Lung (tissue), 12 donors: ENCODE measurements around the gene POMP. TPM values are rescaled to one million over a fixed set of nuclear protein-coding genes. Genes with fewer than 3 reads are reported as not detected.

Experiments
- ATAC-seq: fragments of 200-7000 bp; cut with Tn5 transposase; one replicate; pipeline ENCODE4 v1.9.1; 2020; ENCODE audit warnings: moderate number of reproducible peaks; ENCODE audit not compliant: insufficient read depth, low FRiP score
- DNase-seq, 3 donors: peaks; one replicate each; pipeline ENCODE4 v3.0.0-alpha.2; 2013 to 2017
- H3K27ac ChIP-seq, 2 donors: one replicate each; pipeline ENCODE4 v1.5.1; 2013; ENCODE audit warnings: mild to moderate bottlenecking in 2 of 2, moderate library complexity in 2 of 2, control low read depth in 1 of 2, inconsistent platforms in 1 of 2, low read depth in 1 of 2, low read length in 1 of 2
- H3K27me3 ChIP-seq, 3 donors: one replicate each; pipeline ENCODE4 v1.5.1; 2013; ENCODE audit warnings: low read length in 2 of 3; ENCODE audit not compliant: control insufficient read depth in 3 of 3, insufficient read depth in 3 of 3
- H3K36me3 ChIP-seq, 4 donors: one replicate each; pipeline ENCODE4 v1.5.1; 2013; ENCODE audit warnings: low read length in 4 of 4, mild to moderate bottlenecking in 1 of 4, moderate library complexity in 1 of 4; ENCODE audit not compliant: control insufficient read depth in 4 of 4, insufficient read depth in 4 of 4
- H3K4me1 ChIP-seq, 5 donors: one replicate each; pipeline ENCODE4 v1.5.1; 2013; ENCODE audit warnings: low read length in 5 of 5, mild to moderate bottlenecking in 2 of 5, moderate library complexity in 1 of 5; ENCODE audit not compliant: control insufficient read depth in 5 of 5, insufficient read depth in 5 of 5
- H3K4me3 ChIP-seq: one replicate; pipeline ENCODE4 v1.5.1; 2013; ENCODE audit warnings: mild to moderate bottlenecking, control low read depth, moderate library complexity
- H3K9ac ChIP-seq, 2 donors: one replicate each; pipeline ENCODE4 v1.5.1; 2013; ENCODE audit warnings: low read length in 2 of 2, control low read depth in 1 of 2; ENCODE audit not compliant: insufficient read depth in 1 of 2
- H3K9me3 ChIP-seq, 4 donors: one replicate each; pipeline ENCODE4 v1.5.1; 2013; ENCODE audit warnings: low read length in 3 of 4, mild to moderate bottlenecking in 1 of 4, moderate library complexity in 1 of 4; ENCODE audit not compliant: control insufficient read depth in 4 of 4, insufficient read depth in 3 of 4
- CTCF ChIP-seq: IDR thresholded peaks from 2 replicates; pipeline ENCODE4 v1.5.1; 2012; ENCODE audit warnings: mild to moderate bottlenecking; ENCODE audit errors: control extremely low read depth, extremely low read depth
- WGBS, 2 donors: extraction: QIAGEN DNeasy Blood & Tissue Kit; methylation state at CpG; one replicate each; pipeline ENCODE4 v1.1.7; 2013; 5-methylcytosine and 5-hydroxymethylcytosine counted together
- polyA plus RNA-seq, 2 donors: library from polyadenylated mRNA; stranded (reverse); fragments of 200-250 nt; gene quantifications; one replicate each; pipeline ENCODE4 v1.2.1, GENCODE V29; 2013
- total RNA-seq, 2 donors: library from RNA; depleted of rRNA in 1 of 2; stranded (reverse); fragments of >200 nt in 1 of 2; gene quantifications; one replicate each; pipeline ENCODE4 v1.2.1, GENCODE V29; 2014 to 2021
- donor health status: control.
- donor health status: control.
- donor health status: Bipolar disorder and iron deficiency.
- donor health status: healthy.
- donor health status: DM: yes; HTN: yes; CAD: no.

The POMP gene
- total and polyA plus RNA-seq, 4 donors, result 33.6 to 89.9 (median 72.8) TPM

GRCh38 chr13:28714651-28715050 is 55.7 kb downstream of the POMP start:
- H3K9me3 ChIP-seq, result no peaks in the 10 kb centered on the region
- H3K4me3 ChIP-seq, result no peak overlapping the region
- H3K4me1 ChIP-seq, result peaks cover 3 to 22% (median 7%) of the 10 kb centered on the region in 5 donors
- peaks cover 0 to 6% (median 0%) of the 10 kb centered on the region in 4 donors for H3K36me3 ChIP-seq
- TF ChIP-seq CTCF, result no peak
- 93 to 94% methylated on average over 1 of the region's 1 CpG for whole genome bisulfite sequencing, 2 donors
- no peak overlapping the region for H3K27ac ChIP-seq
- H3K27me3 ChIP-seq, result peaks cover 0 to 27% (median 23%) of the 10 kb centered on the region in 3 donors
- no peak overlapping the region for H3K9ac ChIP-seq
- DNase-seq, result no peak
- ATAC-seq, result no peak

GRCh38 chr13:28716511-28716910 is 57.6 kb downstream of the POMP start:
- peaks cover 0 to 27% (median 23%) of the 10 kb centered on the region in 3 donors for H3K27me3 ChIP-seq
- H3K27ac ChIP-seq, result peak overlapping the region in 1 of 2 donors; percentile 98
- H3K4me1 ChIP-seq, result peaks cover 0 to 22% (median 7%) of the 10 kb centered on the region in 5 donors
- ATAC-seq (no peak), DNase-seq (peak in 1 of 3 donors; percentile 2)
- no peak for TF ChIP-seq CTCF
- H3K36me3 ChIP-seq, result peaks cover 0 to 4% (median 0%) of the 10 kb centered on the region in 4 donors
- no peak overlapping the region for H3K9ac ChIP-seq
- WGBS, 2 donors, result 34 to 51% methylated on average over 8 of the region's 8 CpGs
- no peak overlapping the region for H3K4me3 ChIP-seq
- no peaks in the 10 kb centered on the region for H3K9me3 ChIP-seq

DNA sequence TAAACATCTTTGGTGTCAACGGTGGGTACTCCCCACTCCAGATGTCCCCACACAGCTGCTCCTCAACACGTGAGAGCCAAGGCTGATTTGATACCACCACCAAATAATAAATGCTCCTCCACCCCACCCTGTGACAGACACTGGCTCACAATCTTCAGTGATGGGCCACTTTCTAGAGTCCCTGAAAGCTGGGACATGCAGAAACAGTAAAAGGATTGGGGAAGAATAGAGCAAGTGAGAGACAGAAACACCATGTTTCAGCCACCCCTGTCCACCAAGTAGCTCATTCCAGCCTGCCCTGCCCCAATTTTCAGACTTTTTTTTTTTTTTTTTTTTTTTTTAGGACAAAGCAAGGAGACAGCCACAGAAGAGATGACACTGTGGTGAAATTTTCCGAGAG is 58.2 kb downstream of the POMP start:
- H3K9ac ChIP-seq, result no peak overlapping the region
- H3K4me1 ChIP-seq, result peaks cover 0 to 22% (median 7%) of the 10 kb centered on the region in 5 donors
- peaks cover 0 to 27% (median 23%) of the 10 kb centered on the region in 3 donors for H3K27me3 ChIP-seq
- no peak overlapping the region for H3K4me3 ChIP-seq
- peak overlapping the region; percentile 50 to 98 for H3K27ac ChIP-seq
- TF ChIP-seq CTCF, result no peak
- no peaks in the 10 kb centered on the region for H3K36me3 ChIP-seq
- H3K9me3 ChIP-seq, result no peaks in the 10 kb centered on the region
- DNase-seq, result no peak
- ATAC-seq, result no peak
- WGBS, 2 donors, result 56 to 69% methylated on average over 3 of the region's 3 CpGs

DNA sequence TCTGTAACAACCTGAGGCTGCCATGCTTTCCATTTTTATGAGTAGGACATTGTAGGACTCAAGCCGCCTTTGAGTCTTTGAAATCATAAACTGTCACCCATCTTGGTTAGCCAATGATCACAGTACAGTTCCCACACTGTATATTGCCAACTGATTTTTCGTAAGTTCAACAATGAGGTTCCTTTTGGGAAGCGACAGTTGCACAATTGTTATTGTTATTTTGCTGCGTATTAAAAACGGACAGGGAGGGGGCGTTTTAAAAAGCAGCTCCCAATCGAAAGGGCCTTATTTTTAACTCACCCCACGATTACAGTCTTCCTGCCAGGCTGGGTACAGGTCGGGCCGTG is 59.2 kb downstream of the POMP start:
- Histone ChIP-seq H3K4me1 (peaks cover 0 to 22% (median 7%) of the 10 kb centered on the region in 5 donors), H3K9me3 (no peaks in the 10 kb centered on the region), H3K27ac (peak overlapping the region; percentile 98 to 99), H3K36me3 (no peaks in the 10 kb centered on the region), H3K4me3 (peak overlapping the region; percentile 70), H3K27me3 (peaks cover 0 to 25% (median 23%) of the 10 kb centered on the region in 3 donors), H3K9ac (peak overlapping the region; percentile 17 to 25)
- DNase-seq (peak in 2 of 3 donors; percentile 20 to 37), ATAC-seq (peak; percentile 20)
- 3 to 6% methylated on average over 10 of the region's 10 CpGs for WGBS, 2 donors
- no peak for TF ChIP-seq CTCF
